Right lobe of liver (tissue), 6 donors: ENCODE measurements around the gene CYSTM1. TPM values are rescaled to one million over a fixed set of nuclear protein-coding genes. Genes with fewer than 3 reads are reported as not detected.

Source experiments
- ATAC-seq, 4 donors: fragments of 200-7000 bp; cut with Tn5 transposase; one replicate each; pipeline ENCODE4 v1.9.1; 2020; ENCODE audit warnings: mild to moderate bottlenecking in 4 of 4, moderate library complexity in 4 of 4
- DNase-seq, 3 donors: peaks; one replicate each; pipeline ENCODE4 v3.0.0-alpha.2; 2020
- H3K27ac ChIP-seq, 3 donors: fragments of 200-600 bp; one replicate each; pipeline ENCODE4 v1.8.0; 2022
- H3K27me3 ChIP-seq, 2 donors: fragments of 200-600 bp; one replicate each; pipeline ENCODE4 v1.8.0; 2022
- H3K36me3 ChIP-seq, 4 donors: fragments of 200-600 bp; sonication (generic) in 1 of 4; one replicate each; pipeline versions ENCODE4 v1.5.1 to v1.8.0; 2017 to 2022; ENCODE audit warnings: control low read depth in 1 of 4
- H3K4me1 ChIP-seq, 4 donors: fragments of 200-600 bp; sonication (generic) in 1 of 4; one replicate each; pipeline versions ENCODE4 v1.5.1 to v1.8.0; 2017 to 2022; ENCODE audit warnings: control low read depth in 1 of 4
- H3K4me3 ChIP-seq, 3 donors: fragments of 200-600 bp; one replicate each; pipeline ENCODE4 v1.8.0; 2022
- H3K9me3 ChIP-seq, 4 donors: fragments of 200-600 bp; sonication (generic) in 1 of 4; one replicate each; pipeline versions ENCODE4 v1.5.1 to v1.8.0; 2017 to 2022; ENCODE audit warnings: control low read depth in 1 of 4
- CTCF ChIP-seq, 4 donors: fragments of 200-600 bp in 3 of 4; fragments of 450-650 bp in 1 of 4; IDR thresholded peaks; one replicate each; pipeline versions ENCODE4 v1.5.1 to v1.8.0; 2016 to 2022; ENCODE audit warnings: antibody characterized with exemption in 4 of 4, mild to moderate bottlenecking in 2 of 4
- POLR2A ChIP-seq: fragments of 450-650 bp; IDR thresholded peaks from one replicate; pipeline ENCODE4 v1.6.1; 2017; ENCODE audit warnings: antibody characterized with exemption, mild to moderate bottlenecking
- WGBS: methylation state at CpG from one replicate; pipeline ENCODE4 v1.1.6; 2018; ENCODE audit warnings: low coverage, low lambda C conversion rate; ENCODE audit not compliant: insufficient coverage; ENCODE audit errors: missing lambda C conversion rate; 5-methylcytosine and 5-hydroxymethylcytosine counted together
- intact Hi-C, 2 donors: fragments of 100-400 bp; cut with DNase I; formaldehyde crosslinking; loops; one replicate each; pipeline versions ENCODE4 v1.11.2 to v1.14.1; 2022
- total RNA-seq, 6 experiments: library from RNA; depleted of rRNA in 2 of 6; stranded (reverse); fragments of >200 nt in 2 of 6; fragmentation: NEBNext Ultra II Directional in 3 of 6; extraction: Animal tissue kit (Norgen Biotek cat#: 25700) in 3 of 6; gene quantifications; one replicate each; pipeline versions ENCODE4 v1.1.0 to v1.2.4, GENCODE V29; 2016 to 2023
- donor health status: DM: no; HTN: yes; CAD: no.
- donor health status: DM: no; HTN: no; CAD: no.
- donor health status: DM: no; HTN: no; CAD: no.
- donor health status: DM: no; HTN: yes; CAD: no.
- donor health status: DM: no; HTN: yes; CAD: no.

The CYSTM1 gene
- total RNA-seq, 6 experiments from 2014 or later = 15.5 to 78.0 (median 29.8) TPM

- 20% methylated on average over 8 of the region's 9 CpGs for WGBS
- ATAC-seq = peak; percentile 65 to 80 (median 72)
- DNase-seq = peak in 1 of 3 donors; percentile 74
- no peak for TF ChIP-seq CTCF (IDR thresholded peaks at IDR 0.05)
- no peak for TF ChIP-seq POLR2A
- peak overlapping the region; percentile 36 to 79 (median 52) for H3K27ac ChIP-seq
- H3K9me3 ChIP-seq = no peaks in the 10 kb centered on the region
- no peaks in the 10 kb centered on the region for H3K36me3 ChIP-seq
- no peaks in the 10 kb centered on the region for H3K27me3 ChIP-seq
- intact Hi-C loops = no loop called here
- H3K4me1 ChIP-seq = peaks cover 0 to 44% (median 21%) of the 10 kb centered on the region in 4 donors
- H3K4me3 ChIP-seq = no peak overlapping the region
Measured at GRCh38 chr5:140219068-140219991, 44.3 kb downstream of the CYSTM1 start.

GRCh38 chr5:140220032-140220697 lies 45.2 kb downstream of the CYSTM1 start:
- 71% methylated on average over 3 of the region's 3 CpGs for WGBS
- intact Hi-C loops = no loop called here
- TF ChIP-seq POLR2A (no peak), CTCF (IDR thresholded peaks at IDR 0.05) (no peak)
- no peak for ATAC-seq
- Histone ChIP-seq H3K4me1 (peaks cover 0 to 44% (median 21%) of the 10 kb centered on the region in 4 donors), H3K4me3 (no peak overlapping the region), H3K9me3 (no peaks in the 10 kb centered on the region), H3K36me3 (no peaks in the 10 kb centered on the region), H3K27me3 (no peaks in the 10 kb centered on the region), H3K27ac (peak overlapping the region; percentile 19 to 79 (median 52))
- no peak for DNase-seq

- no peak for TF ChIP-seq POLR2A
- TF ChIP-seq CTCF (IDR thresholded peaks at IDR 0.05) = no peak
- H3K9me3 ChIP-seq = no peaks in the 10 kb centered on the region
- ATAC-seq (no peak), DNase-seq (no peak)
- WGBS = 80% methylated on average over 1 of the region's 1 CpG
- intact Hi-C loops = no loop called here
- peak overlapping the region in 1 of 3 donors; percentile 79 for H3K27ac ChIP-seq
- no peaks in the 10 kb centered on the region for H3K36me3 ChIP-seq
- no peak overlapping the region for H3K4me3 ChIP-seq
- peaks cover 0 to 44% (median 21%) of the 10 kb centered on the region in 4 donors for H3K4me1 ChIP-seq
- H3K27me3 ChIP-seq = no peaks in the 10 kb centered on the region
Measured at GRCh38 chr5:140220698-140221064, 45.7 kb downstream of the CYSTM1 start.

GRCh38 chr5:140221697-140222223 lies 46.8 kb downstream of the CYSTM1 start:
- intact Hi-C loops = no loop called here
- ATAC-seq = no peak
- H3K4me3 ChIP-seq = no peak overlapping the region
- TF ChIP-seq CTCF (IDR thresholded peaks at IDR 0.05) = no peak
- TF ChIP-seq POLR2A = no peak
- DNase-seq = no peak
- H3K27ac ChIP-seq = peak overlapping the region in 1 of 3 donors; percentile 58
- H3K27me3 ChIP-seq = no peaks in the 10 kb centered on the region
- WGBS = 68% methylated on average over 5 of the region's 5 CpGs
- no peaks in the 10 kb centered on the region for H3K9me3 ChIP-seq
- H3K4me1 ChIP-seq = peaks cover 0 to 44% (median 21%) of the 10 kb centered on the region in 4 donors
- no peaks in the 10 kb centered on the region for H3K36me3 ChIP-seq
